ENCODE results near the gene TBC1D22A.
"Not testable (repeated sequence)": the region's sequence is repeated elsewhere in the genome, so short reads cannot be mapped to it uniquely, and the experiment has no call there.

The TBC1D22A gene

GRCh38 chr22:46978668-46979067 is 216.2 kb downstream of the TBC1D22A start:
- not testable (repeated sequence) for DNase-seq

- no peak for DNase-seq
Observed at GRCh38 chr22:46979506-46979905, 217.1 kb downstream of the TBC1D22A start.

- no peak for DNase-seq
Observed at GRCh38 chr22:46980392-46980791, 217.9 kb downstream of the TBC1D22A start.

- DNase-seq, result no peak
Observed at GRCh38 chr22:46982635-46983034, 220.2 kb downstream of the TBC1D22A start.

- DNase-seq, result no peak
Observed at GRCh38 chr22:46983046-46983445, 220.6 kb downstream of the TBC1D22A start.

- no peak for DNase-seq
Observed at GRCh38 chr22:46984751-46985506, 222.5 kb downstream of the TBC1D22A start.

GRCh38 chr22:46985507-46985882 is 223.0 kb downstream of the TBC1D22A start:
- no peak for DNase-seq

GRCh38 chr22:46986788-46987187 is 224.3 kb downstream of the TBC1D22A start:
- no peak for DNase-seq

- DNase-seq, result no peak
Observed at GRCh38 chr22:46990937-46991550, 228.6 kb downstream of the TBC1D22A start.

- DNase-seq, result no peak
Observed at GRCh38 chr22:46991666-46992065, 229.2 kb downstream of the TBC1D22A start.

GRCh38 chr22:46992121-46992731 is 229.8 kb downstream of the TBC1D22A start:
- DNase-seq, result no peak

GRCh38 chr22:46993633-46994032 is 231.2 kb downstream of the TBC1D22A start:
- no peak for DNase-seq

- DNase-seq, result no peak
Observed at GRCh38 chr22:46994265-46994664, 231.8 kb downstream of the TBC1D22A start.

GRCh38 chr22:46994983-46995382 is 232.5 kb downstream of the TBC1D22A start:
- no peak for DNase-seq

- DNase-seq, result no peak
Observed at GRCh38 chr22:46995501-46996360, 233.3 kb downstream of the TBC1D22A start.

GRCh38 chr22:46996595-46997310 is 234.3 kb downstream of the TBC1D22A start:
- DNase-seq, result peak; percentile 58

- DNase-seq, result no peak
Observed at GRCh38 chr22:46997311-46997970, 235.0 kb downstream of the TBC1D22A start.

GRCh38 chr22:46998331-46998730 is 235.9 kb downstream of the TBC1D22A start:
- no peak for DNase-seq

- DNase-seq, result no peak
Observed at GRCh38 chr22:47000256-47000655, 237.8 kb downstream of the TBC1D22A start.

GRCh38 chr22:47000888-47001287 is 238.4 kb downstream of the TBC1D22A start:
- no peak for DNase-seq

- DNase-seq, result no peak
Observed at GRCh38 chr22:47001288-47001687, 238.8 kb downstream of the TBC1D22A start.

- DNase-seq, result no peak
Observed at GRCh38 chr22:47002692-47003091, 240.2 kb downstream of the TBC1D22A start.
